ENCODE results near the gene FAAP20.

DNA sequence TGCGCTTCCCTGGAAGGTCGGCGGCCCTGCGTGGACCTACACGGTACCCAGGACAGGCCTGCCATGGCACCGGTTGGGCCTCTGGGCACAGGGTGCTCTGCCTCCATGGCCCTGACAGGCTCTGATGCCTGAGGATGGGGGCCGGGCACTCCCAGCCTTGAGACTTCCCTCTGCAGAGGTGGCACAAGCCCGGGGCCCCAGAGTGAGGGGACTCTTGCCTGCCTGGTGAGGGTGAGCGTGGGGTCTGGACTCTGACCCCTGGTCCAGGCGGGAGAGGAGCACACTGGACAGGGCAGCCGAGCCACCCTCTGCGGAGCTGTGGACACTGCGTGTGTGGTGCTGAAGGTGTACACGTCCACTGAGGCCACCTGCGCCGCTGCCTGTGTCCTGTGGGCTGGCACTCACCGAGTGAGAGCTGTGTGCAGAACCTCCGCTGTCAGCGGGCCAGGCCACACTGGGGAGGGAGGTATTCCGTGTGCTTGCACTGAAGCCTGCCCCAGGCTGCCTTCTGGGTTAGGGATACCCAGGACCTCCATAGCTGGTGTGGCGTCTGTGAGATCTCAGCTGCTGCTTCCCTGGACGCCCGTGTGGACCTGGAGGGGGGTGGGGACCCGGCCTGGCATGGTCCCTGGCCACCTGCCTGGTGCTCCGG lies 43.9 kb upstream of the FAAP20 start:
- TF ChIP-seq ZNF433 (tag by site-specific recombination; IDR thresholded peaks at IDR 0.05; ENCODE audit: low read depth) (no peak), ZNF623 (tag by site-specific recombination; IDR thresholded peaks at IDR 0.05) (no peak)
